ENCODE measurements around the gene SLX4IP. TPM values are rescaled to one million over a fixed set of nuclear protein-coding genes. Genes with fewer than 3 reads are reported as not detected.

Gene SLX4IP
- total and polyA plus RNA-seq, 12 donors: 2.8 to 8.2 (median 4.8) TPM

GRCh38 chr20:10663756-10664155 is 228.7 kb downstream of the SLX4IP start:
- DNase-seq: no peak
- H3K4me3 ChIP-seq: no peak overlapping the region
- intact Hi-C loops (cut with DNase I): no loop called here
- H3K9me3 ChIP-seq (replicated peaks in 1 of 3): no peaks in the 10 kb centered on the region
- H3K36me3 ChIP-seq (replicated peaks in 1 of 2): no peaks in the 10 kb centered on the region
- H3K27ac ChIP-seq: peak overlapping the region in 1 of 5 donors; percentile 11
- TF ChIP-seq POLR2A (IDR thresholded peaks at IDR 0.05) (no peak), CTCF (IDR thresholded peaks at IDR 0.05) (no peak)
- H3K27me3 ChIP-seq: no peaks in the 10 kb centered on the region
- peaks cover 17 to 34% of the 10 kb centered on the region in 2 donors for H3K4me1 ChIP-seq (replicated peaks in 1 of 2)
- WGBS, 4 donors: 79 to 86% (median 85%) methylated on average over 8 of the region's 8 CpGs

- Histone ChIP-seq H3K27me3 (no peaks in the 10 kb centered on the region), H3K36me3 (replicated peaks in 1 of 2) (no peaks in the 10 kb centered on the region), H3K4me1 (replicated peaks in 1 of 2) (peaks cover 17 to 24% of the 10 kb centered on the region in 2 donors), H3K27ac (peak overlapping the region in 3 of 5 donors; percentile 15 to 67 (median 34)), H3K4me3 (peak overlapping the region in 1 of 4 donors; percentile 12), H3K9me3 (replicated peaks in 1 of 3) (no peaks in the 10 kb centered on the region)
- peak in 3 of 7 donors; percentile 25 to 45 (median 34) for DNase-seq
- TF ChIP-seq POLR2A (IDR thresholded peaks at IDR 0.05) (no peak), CTCF (IDR thresholded peaks at IDR 0.05) (peak in 1 of 6 experiments; percentile 26)
- WGBS, 4 donors: 34 to 44% (median 38%) methylated on average over 7 of the region's 7 CpGs
- intact Hi-C loops (cut with DNase I): no loop called here
Measured at GRCh38 chr20:10665027-10665561, 230.0 kb downstream of the SLX4IP start.

GRCh38 chr20:10665791-10666190 is 230.7 kb downstream of the SLX4IP start:
- H3K4me3 ChIP-seq: no peak overlapping the region
- TF ChIP-seq CTCF (IDR thresholded peaks at IDR 0.05): no peak
- TF ChIP-seq POLR2A (IDR thresholded peaks at IDR 0.05): no peak
- 69 to 85% (median 77%) methylated on average over 2 to 6 of the region's 6 CpGs for WGBS, 4 donors

GRCh38 chr20:10666221-10667076 is 231.3 kb downstream of the SLX4IP start:
- WGBS, 4 donors: 76 to 88% (median 86%) methylated on average over 7 of the region's 7 CpGs
- TF ChIP-seq CTCF (IDR thresholded peaks at IDR 0.05): no peak
- Histone ChIP-seq H3K9me3 (replicated peaks in 1 of 3) (no peaks in the 10 kb centered on the region), H3K27me3 (no peaks in the 10 kb centered on the region), H3K36me3 (replicated peaks in 1 of 2) (no peaks in the 10 kb centered on the region), H3K4me3 (no peak overlapping the region), H3K4me1 (replicated peaks in 1 of 2) (peaks cover 22 to 26% of the 10 kb centered on the region in 2 donors), H3K27ac (peak overlapping the region in 1 of 5 donors; percentile 67)
- intact Hi-C loops (cut with DNase I): no loop called here
- no peak for DNase-seq

More at GRCh38 chr20:10665791-10666190, 230.7 kb downstream of the SLX4IP start:
- no peaks in the 10 kb centered on the region for H3K36me3 ChIP-seq (replicated peaks in 1 of 2)
- intact Hi-C loops (cut with DNase I): no loop called here
- H3K9me3 ChIP-seq (replicated peaks in 1 of 3): no peaks in the 10 kb centered on the region
- DNase-seq: no peak
- H3K27me3 ChIP-seq: no peaks in the 10 kb centered on the region
- H3K27ac ChIP-seq: peak overlapping the region in 1 of 5 donors; percentile 67
- H3K4me1 ChIP-seq (replicated peaks in 1 of 2): peaks cover 17 to 24% of the 10 kb centered on the region in 2 donors

Measured in adrenal gland (tissue), 12 donors.